Upper lobe of right lung (tissue), 1 donor: ENCODE results near the gene CDC25B. TPM values are rescaled to one million over a fixed set of nuclear protein-coding genes. Genes with fewer than 3 reads are reported as not detected.

Experiments used
- ATAC-seq: fragments of 200-7000 bp; cut with Tn5 transposase; one replicate; pipeline ENCODE4 v1.9.1; 2020; ENCODE audit warnings: mild to moderate bottlenecking, moderate library complexity
- DNase-seq: peaks from one replicate; pipeline ENCODE4 v3.0.0-alpha.2; 2020
- H3K27ac ChIP-seq: fragments of 200-600 bp; one replicate; pipeline ENCODE4 v1.8.0; 2022
- H3K27me3 ChIP-seq: fragments of 200-600 bp; one replicate; pipeline ENCODE4 v1.8.0; 2022; ENCODE audit warnings: mild to moderate bottlenecking
- H3K36me3 ChIP-seq: fragments of 200-600 bp; one replicate; pipeline ENCODE4 v1.8.0; 2022
- H3K4me1 ChIP-seq: fragments of 200-600 bp; one replicate; pipeline ENCODE4 v1.8.0; 2022
- H3K4me3 ChIP-seq: fragments of 200-600 bp; one replicate; pipeline ENCODE4 v1.8.0; 2022; ENCODE audit warnings: mild to moderate bottlenecking
- H3K9me3 ChIP-seq: fragments of 200-600 bp; one replicate; pipeline ENCODE4 v1.8.0; 2022
- CTCF ChIP-seq: fragments of 200-600 bp; IDR thresholded peaks from one replicate; pipeline ENCODE4 v1.8.0; 2022; ENCODE audit warnings: antibody characterized with exemption
- intact Hi-C: fragments of 100-400 bp; cut with DNase I; formaldehyde crosslinking; loops from one replicate; pipeline ENCODE4 v1.11.0; 2022
- total RNA-seq: library from RNA; stranded (reverse); fragmentation: NEBNext Ultra II Directional; extraction: Animal tissue kit (Norgen Biotek cat#: 25700); gene quantifications from one replicate; pipeline ENCODE4 v1.2.1, GENCODE V29; 2021
- donor health status: DM: no; HTN: yes; CAD: no; lungs with severe emphysema.

Gene CDC25B
- total RNA-seq, 1 donor from 2014 or later: 136 TPM

- Histone ChIP-seq H3K27me3 (no peaks in the 10 kb centered on the region), H3K4me3 (peak overlapping the region; percentile 73), H3K36me3 (peaks cover 7% of the 10 kb centered on the region), H3K4me1 (peaks cover 28% of the 10 kb centered on the region), H3K9me3 (no peaks in the 10 kb centered on the region), H3K27ac (peak overlapping the region; percentile 84)
- no peak for ATAC-seq
- intact Hi-C loops: loop anchor here (5.0 kb wide), 1 partner anchor 37 kb away; the partner anchor contains the start of gene AP5S1
- no peak for DNase-seq
- TF ChIP-seq CTCF: no peak
These were observed 11.3 kb upstream of the CDC25B start for GRCh38 chr20:3784863-3785239.

GRCh38 chr20:3785240-3786125 is 10.6 kb upstream of the CDC25B start:
- Histone ChIP-seq H3K27ac (peak overlapping the region; percentile 84), H3K36me3 (peaks cover 7% of the 10 kb centered on the region), H3K4me1 (peaks cover 28% of the 10 kb centered on the region), H3K27me3 (no peaks in the 10 kb centered on the region), H3K9me3 (no peaks in the 10 kb centered on the region), H3K4me3 (peak overlapping the region; percentile 73)
- DNase-seq: no peak
- intact Hi-C loops: loop anchor here (5.0 kb wide), 1 partner anchor 37 kb away; the partner anchor contains the start of gene AP5S1
- no peak for TF ChIP-seq CTCF
- ATAC-seq: peak; percentile 4

GRCh38 chr20:3786126-3786484 is 10.0 kb upstream of the CDC25B start:
- no peaks in the 10 kb centered on the region for H3K27me3 ChIP-seq
- intact Hi-C loops: loop anchor here (5.0 kb wide), 1 partner anchor 36 kb away; the partner anchor contains the start of gene AP5S1
- H3K4me3 ChIP-seq: peak overlapping the region; percentile 73
- H3K27ac ChIP-seq: peak overlapping the region; percentile 84
- peaks cover 7% of the 10 kb centered on the region for H3K36me3 ChIP-seq
- H3K9me3 ChIP-seq: no peaks in the 10 kb centered on the region
- ATAC-seq: peak; percentile 37
- peaks cover 24% of the 10 kb centered on the region for H3K4me1 ChIP-seq
- no peak for TF ChIP-seq CTCF
- DNase-seq: peak; percentile 84

GRCh38 chr20:3786665-3787323 is 9.3 kb upstream of the CDC25B start, which contains the start of gene CENPB:
CENPB (minus strand) TSS chr20:3786740; CDS start chr20:3786483, 257 bp downstream.
- Histone ChIP-seq H3K27ac (peak within 1 kb of the TSS; percentile 84), H3K36me3 (peaks cover 7% of the 10 kb centered on the region), H3K9me3 (no peaks in the 10 kb centered on the region), H3K4me3 (peak within 1 kb of the TSS; percentile 73), H3K4me1 (peaks cover 23% of the 10 kb centered on the region), H3K27me3 (no peaks in the 10 kb centered on the region)
- ATAC-seq: peak; percentile 97
- intact Hi-C loops: loop anchor here (5.0 kb wide), 1 partner anchor 36 kb away; the partner anchor contains the start of gene AP5S1
- TF ChIP-seq CTCF: peak; percentile 80
- peak; percentile 95 for DNase-seq

GRCh38 chr20:3787324-3788014 is 8.6 kb upstream of the CDC25B start:
- Histone ChIP-seq H3K27me3 (no peaks in the 10 kb centered on the region), H3K4me1 (peaks cover 23% of the 10 kb centered on the region), H3K36me3 (peaks cover 7% of the 10 kb centered on the region), H3K9me3 (no peaks in the 10 kb centered on the region), H3K4me3 (peak overlapping the region; percentile 37), H3K27ac (peak overlapping the region; percentile 14)
- DNase-seq (no peak), ATAC-seq (no peak)
- intact Hi-C loops: loop anchor here (5.0 kb wide), 1 partner anchor 35 kb away; the partner anchor contains the start of gene AP5S1
- no peak for TF ChIP-seq CTCF
